Caki2 (cell line): ENCODE data around the gene IFFO2. TPM values are rescaled to one million over a fixed set of nuclear protein-coding genes. Genes with fewer than 3 reads are reported as not detected.

Experiments
- DNase-seq: peaks from one replicate; pipeline ENCODE4 v3.0.0-alpha.2; 2015; ENCODE audit warnings: low read depth
- in situ Hi-C: cut with HindIII; loops from 2 replicates; pipeline ENCODE4 v1.10.0; 2016; ENCODE audit warnings: low sequenced_read_pairs, low pct_unique_long_range_greater_than_20kb, mixed read lengths
- total RNA-seq: library from RNA; depleted of rRNA; stranded (reverse); fragments of >200 nt; shearing (Covaris generic); gene quantifications from 2 replicates; pipeline ENCODE4 v1.2.3, GENCODE V29; 2014; ENCODE audit warnings: low replicate concordance

The IFFO2 gene
- total RNA-seq, 1 experiment from 2014 or later, result 34.5 TPM

GRCh38 chr1:18886003-18886335 is 70.5 kb downstream of the IFFO2 start:
- DNase-seq, result no peak
- in situ Hi-C loops, result no loop called here

GRCh38 chr1:18885311-18886002 is 71.0 kb downstream of the IFFO2 start:
- no peak for DNase-seq

GRCh38 chr1:18884727-18885126 is 71.7 kb downstream of the IFFO2 start:
- no peak for DNase-seq
- in situ Hi-C loops, result no loop called here

More at GRCh38 chr1:18885311-18886002, 71.0 kb downstream of the IFFO2 start:
- in situ Hi-C loops, result no loop called here

- in situ Hi-C loops, result no loop called here
- no peak for DNase-seq
These were observed 72.1 kb downstream of the IFFO2 start for GRCh38 chr1:18884419-18884717.

- peak; percentile 49 for DNase-seq
- in situ Hi-C loops, result no loop called here
These were observed 72.6 kb downstream of the IFFO2 start for GRCh38 chr1:18883636-18884418.

GRCh38 chr1:18883079-18883478 is 73.4 kb downstream of the IFFO2 start:
- DNase-seq, result no peak
- in situ Hi-C loops, result no loop called here

- in situ Hi-C loops, result no loop called here
- DNase-seq, result peak; percentile 44
These were observed 74.0 kb downstream of the IFFO2 start for GRCh38 chr1:18882486-18882885.

GRCh38 chr1:18881642-18882431 is 74.6 kb downstream of the IFFO2 start:
- in situ Hi-C loops, result no loop called here
- no peak for DNase-seq

- no peak for DNase-seq
- in situ Hi-C loops, result no loop called here
These were observed 75.3 kb downstream of the IFFO2 start for GRCh38 chr1:18881164-18881563.

- DNase-seq, result no peak
- in situ Hi-C loops, result no loop called here
These were observed 75.9 kb downstream of the IFFO2 start for GRCh38 chr1:18880585-18880984.

- no peak for DNase-seq
- in situ Hi-C loops, result no loop called here
These were observed 76.6 kb downstream of the IFFO2 start for GRCh38 chr1:18879791-18880309.

- in situ Hi-C loops, result no loop called here
- DNase-seq, result no peak
These were observed 77.2 kb downstream of the IFFO2 start for GRCh38 chr1:18879215-18879790.

GRCh38 chr1:18878538-18879214 is 77.8 kb downstream of the IFFO2 start:
- in situ Hi-C loops, result no loop called here

GRCh38 chr1:18877282-18877681 is 79.2 kb downstream of the IFFO2 start:
- in situ Hi-C loops, result no loop called here

More at GRCh38 chr1:18878538-18879214, 77.8 kb downstream of the IFFO2 start:
- no peak for DNase-seq

GRCh38 chr1:18876210-18876609 is 80.3 kb downstream of the IFFO2 start:
- in situ Hi-C loops, result no loop called here
- no peak for DNase-seq

More at GRCh38 chr1:18877282-18877681, 79.2 kb downstream of the IFFO2 start:
- DNase-seq, result no peak

GRCh38 chr1:18875796-18876128 is 80.7 kb downstream of the IFFO2 start:
- DNase-seq, result no peak
- in situ Hi-C loops, result no loop called here

- peak; percentile 44 for DNase-seq
- in situ Hi-C loops, result no loop called here
These were observed 81.2 kb downstream of the IFFO2 start for GRCh38 chr1:18875107-18875795.

GRCh38 chr1:18874600-18874999 is 81.9 kb downstream of the IFFO2 start:
- in situ Hi-C loops, result no loop called here

More at GRCh38 chr1:18874600-18874999, 81.9 kb downstream of the IFFO2 start:
- no peak for DNase-seq
